ENCODE data around the gene OCA2.

The OCA2 gene

GRCh38 chr15:27821273-27821672 is 277.8 kb downstream of the OCA2 start:
- no peak overlapping the region for H3K4me3 ChIP-seq (ENCODE audit: low read depth, low read length)
- no peak for TF ChIP-seq CTCF (IDR thresholded peaks at IDR 0.05; ENCODE audit: borderline replicate concordance, insufficient read depth, low read depth, low read length)

- TF ChIP-seq CTCF (IDR thresholded peaks at IDR 0.05; ENCODE audit: borderline replicate concordance, insufficient read depth, low read depth, low read length): no peak
- H3K4me3 ChIP-seq (ENCODE audit: low read depth, low read length): no peak overlapping the region
These were observed 278.4 kb downstream of the OCA2 start for GRCh38 chr15:27820722-27821121.

- H3K4me3 ChIP-seq (ENCODE audit: low read depth, low read length): no peak overlapping the region
- no peak for TF ChIP-seq CTCF (IDR thresholded peaks at IDR 0.05; ENCODE audit: borderline replicate concordance, insufficient read depth, low read depth, low read length)
These were observed 278.9 kb downstream of the OCA2 start for GRCh38 chr15:27820232-27820631.

GRCh38 chr15:27817258-27817657 is 281.9 kb downstream of the OCA2 start:
- no peak overlapping the region for H3K4me3 ChIP-seq (ENCODE audit: low read depth, low read length)
- TF ChIP-seq CTCF (IDR thresholded peaks at IDR 0.05; ENCODE audit: borderline replicate concordance, insufficient read depth, low read depth, low read length): no peak

- no peak for TF ChIP-seq CTCF (IDR thresholded peaks at IDR 0.05; ENCODE audit: borderline replicate concordance, insufficient read depth, low read depth, low read length)
- no peak overlapping the region for H3K4me3 ChIP-seq (ENCODE audit: low read depth, low read length)
These were observed 282.3 kb downstream of the OCA2 start for GRCh38 chr15:27816790-27817189.

- H3K4me3 ChIP-seq (ENCODE audit: low read depth, low read length): no peak overlapping the region
- no peak for TF ChIP-seq CTCF (IDR thresholded peaks at IDR 0.05; ENCODE audit: borderline replicate concordance, insufficient read depth, low read depth, low read length)
These were observed 284.1 kb downstream of the OCA2 start for GRCh38 chr15:27815035-27815434.

GRCh38 chr15:27813139-27813538 is 286.0 kb downstream of the OCA2 start:
- TF ChIP-seq CTCF (IDR thresholded peaks at IDR 0.05; ENCODE audit: borderline replicate concordance, insufficient read depth, low read depth, low read length): no peak
- no peak overlapping the region for H3K4me3 ChIP-seq (ENCODE audit: low read depth, low read length)
